H9 (cell line): ENCODE measurements around the gene RAD51C. TPM values are rescaled to one million over a fixed set of nuclear protein-coding genes. Genes with fewer than 3 reads are reported as not detected.

Experiments
- DNase-seq: peaks from one replicate; pipeline ENCODE4 v3.0.0-alpha.2; 2017
- H2AFZ ChIP-seq: one replicate; pipeline ENCODE4 v1.6.1; 2013; ENCODE audit warnings: mild to moderate bottlenecking, low read length, control low read depth, moderate library complexity
- H2AK5ac ChIP-seq: 2 replicates; pipeline ENCODE4 v1.6.1; 2013; ENCODE audit warnings: low read length, control low read depth, mixed read lengths; ENCODE audit not compliant: insufficient read length
- H2BK120ac ChIP-seq: one replicate; pipeline ENCODE4 v1.6.1; 2013; ENCODE audit warnings: low read depth, mild to moderate bottlenecking, low read length, control low read depth, inconsistent platforms; ENCODE audit not compliant: poor library complexity, severe bottlenecking
- H2BK12ac ChIP-seq: 2 replicates; pipeline ENCODE4 v1.6.1; 2013; ENCODE audit warnings: low read length, control low read depth, mixed read lengths, low read depth; ENCODE audit not compliant: insufficient read length
- H2BK15ac ChIP-seq: 2 replicates; pipeline ENCODE4 v1.6.1; 2013; ENCODE audit warnings: low read depth, low read length, control low read depth
- H2BK20ac ChIP-seq: one replicate; pipeline ENCODE4 v1.6.1; 2013; ENCODE audit warnings: low read depth, mild to moderate bottlenecking, low read length, control low read depth, inconsistent platforms; ENCODE audit not compliant: poor library complexity, severe bottlenecking
- H2BK5ac ChIP-seq: 2 replicates; pipeline ENCODE4 v1.6.1; 2013; ENCODE audit warnings: low read length, control low read depth, mixed read lengths; ENCODE audit not compliant: insufficient read length
- H3K14ac ChIP-seq: 2 replicates; pipeline ENCODE4 v1.6.1; 2013; ENCODE audit warnings: low read length, control low read depth; ENCODE audit not compliant: insufficient read depth
- H3K18ac ChIP-seq: 2 replicates; pipeline ENCODE4 v1.6.1; 2013; ENCODE audit warnings: low read depth, mild to moderate bottlenecking, mixed read lengths, low read length, control low read depth; ENCODE audit not compliant: insufficient read length
- H3K23ac ChIP-seq: 2 replicates; pipeline ENCODE4 v1.6.1; 2013; ENCODE audit warnings: low read length, control low read depth, mixed read lengths, low read depth; ENCODE audit not compliant: insufficient read length
- H3K23me2 ChIP-seq: 2 replicates; pipeline ENCODE4 v1.6.1; 2013; ENCODE audit warnings: low read depth, mild to moderate bottlenecking, mixed read lengths, low read length, control low read depth; ENCODE audit not compliant: insufficient read length, poor library complexity, severe bottlenecking
- H3K27ac ChIP-seq: 2 replicates; pipeline ENCODE4 v1.5.1; 2013; ENCODE audit warnings: low read length, control low read depth, mixed read lengths, low read depth; ENCODE audit not compliant: insufficient read length
- H3K27me3 ChIP-seq: 2 replicates; pipeline ENCODE4 v1.6.1; 2013; ENCODE audit warnings: low read length, control low read depth, inconsistent platforms; ENCODE audit not compliant: insufficient read depth
- H3K4ac ChIP-seq: 2 replicates; pipeline ENCODE4 v1.6.1; 2013; ENCODE audit warnings: low read depth, mild to moderate bottlenecking, control low read depth, inconsistent platforms, low read length, moderate library complexity
- H3K4me1 ChIP-seq: 2 replicates; pipeline ENCODE4 v1.6.1; 2013; ENCODE audit warnings: low read length, control low read depth, inconsistent platforms; ENCODE audit not compliant: insufficient read depth
- H3K4me2 ChIP-seq: 2 replicates; pipeline ENCODE4 v1.6.1; 2013; ENCODE audit warnings: low read length, control low read depth, mixed read lengths; ENCODE audit not compliant: insufficient read length, insufficient read depth
- H3K56ac ChIP-seq: 2 replicates; pipeline ENCODE4 v1.6.1; 2013; ENCODE audit warnings: low read depth, mild to moderate bottlenecking, mixed read lengths, low read length, control low read depth; ENCODE audit not compliant: insufficient read length
- H3K79me1 ChIP-seq: 2 replicates; pipeline ENCODE4 v1.6.1; 2013; ENCODE audit warnings: low read depth, mild to moderate bottlenecking, moderate library complexity, low read length, control low read depth, inconsistent platforms; ENCODE audit not compliant: insufficient read depth, poor library complexity, severe bottlenecking
- H3K79me2 ChIP-seq: 2 replicates; pipeline ENCODE4 v1.6.1; 2013; ENCODE audit warnings: low read length, control low read depth, inconsistent platforms; ENCODE audit not compliant: insufficient read depth
- H3K9ac ChIP-seq: 2 replicates; pipeline ENCODE4 v1.6.1; 2013; ENCODE audit warnings: low read length, control low read depth, mixed read lengths; ENCODE audit not compliant: insufficient read length; ENCODE audit errors: extremely low read depth
- H3K9me3 ChIP-seq: one replicate; pipeline ENCODE4 v1.6.1; 2013; ENCODE audit warnings: low read depth, low read length, inconsistent platforms; ENCODE audit not compliant: control insufficient read depth
- H3T11ph ChIP-seq: one replicate; pipeline ENCODE4 v1.6.1; 2013; ENCODE audit warnings: mild to moderate bottlenecking, low read length, control low read depth, inconsistent platforms
- H4K20me1 ChIP-seq: one replicate; pipeline ENCODE4 v1.6.1; 2013; ENCODE audit not compliant: control insufficient read depth, insufficient read length, insufficient read depth
- H4K5ac ChIP-seq: 2 replicates; pipeline ENCODE4 v1.6.1; 2013; ENCODE audit warnings: low read depth, mild to moderate bottlenecking, mixed read lengths, low read length, control low read depth; ENCODE audit not compliant: insufficient read length
- H4K8ac ChIP-seq: replicated peaks from 2 replicates; pipeline ENCODE4 v1.6.1; 2013; ENCODE audit warnings: low read length, control low read depth, mixed read lengths, low read depth; ENCODE audit not compliant: insufficient read length
- H4K91ac ChIP-seq: 2 replicates; pipeline ENCODE4 v1.6.1; 2013; ENCODE audit warnings: low read depth, mild to moderate bottlenecking, moderate library complexity, mixed read lengths, low read length, control low read depth; ENCODE audit not compliant: insufficient read length
- H3K27ac Mint-ChIP-seq, 3 experiments: 2 replicates in 2 of 3; 3 replicates in 1 of 3; pipeline ENCODE4 v1.8.0; 2020 to 2021; ENCODE audit warnings: mixed read lengths in 3 of 3, mild to moderate bottlenecking in 1 of 3, moderate library complexity in 1 of 3
- H3K27me3 Mint-ChIP-seq: 2 replicates; pipeline ENCODE4 v1.8.0; 2021; ENCODE audit warnings: low read depth, mild to moderate bottlenecking, moderate library complexity, mixed read lengths
- H3K36me3 Mint-ChIP-seq, 3 experiments: 2 replicates in 2 of 3; 3 replicates in 1 of 3; pipeline ENCODE4 v1.8.0; 2020 to 2021; ENCODE audit warnings: low read depth in 3 of 3, mixed read lengths in 3 of 3; ENCODE audit not compliant: insufficient read depth in 1 of 3
- H3K4me1 Mint-ChIP-seq, 2 experiments: 2 replicates each; pipeline ENCODE4 v1.8.0; 2020; ENCODE audit warnings: mixed read lengths in 2 of 2
- H3K4me3 Mint-ChIP-seq, 2 experiments: 2 replicates in 1 of 2; 3 replicates in 1 of 2; pipeline ENCODE4 v1.8.0; 2020 to 2021; ENCODE audit warnings: mild to moderate bottlenecking in 2 of 2, mixed read lengths in 2 of 2, moderate library complexity in 1 of 2
- H3K9me3 Mint-ChIP-seq, 2 experiments: 2 replicates in 1 of 2; 3 replicates in 1 of 2; pipeline ENCODE4 v1.8.0; 2020; ENCODE audit warnings: mild to moderate bottlenecking in 2 of 2, mixed read lengths in 2 of 2, moderate library complexity in 1 of 2
- WGBS: extraction: QIAGEN DNeasy Blood & Tissue Kit; methylation state at CpG from one replicate; pipeline ENCODE4 v1.1.7; 2013; ENCODE audit warnings: missing lambda C conversion rate, low lambda C conversion rate, mixed read lengths; ENCODE audit not compliant: insufficient read length; ENCODE audit errors: extremely low coverage; 5-methylcytosine and 5-hydroxymethylcytosine counted together
- total RNA-seq: library from RNA; stranded (reverse); gene quantifications from 2 replicates; pipeline ENCODE4 v1.2.1, GENCODE V29; 2021
- TF ChIP-seq, protein P1 (sequence below): fragments of 200-600 bp; sonication (generic); conservative IDR thresholded peaks from 3 replicates; pipeline ENCODE4 v1.8.0; 2021; ENCODE audit warnings: antibody characterized with exemption, mild to moderate bottlenecking

The RAD51C gene
- total RNA-seq, 1 experiment from 2014 or later, result 11.3 TPM

DNA sequence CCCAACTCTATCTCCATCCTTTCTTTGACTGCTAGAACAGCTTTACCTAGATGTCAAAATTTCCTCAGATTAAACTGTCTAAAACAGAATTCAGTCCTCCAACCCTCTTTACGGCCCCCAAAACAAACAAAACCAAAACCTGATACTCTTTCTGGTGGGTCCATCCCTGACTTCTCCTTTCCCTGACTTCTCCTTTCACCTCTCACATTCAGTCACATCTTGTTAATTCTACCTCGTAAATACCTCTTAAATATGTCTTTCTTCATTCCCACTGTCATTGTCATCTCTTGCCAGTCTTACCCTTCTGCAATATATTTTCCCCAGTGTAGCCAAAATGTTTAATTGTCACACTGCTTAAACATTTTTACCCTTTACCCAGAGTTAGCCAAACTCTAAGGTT is 67.8 kb downstream of the RAD51C start:
- Histone ChIP-seq H3K18ac (no peak overlapping the region), H2AK5ac (no peak overlapping the region), H2BK20ac (no peak overlapping the region), H4K5ac (no peak overlapping the region), H4K91ac (no peak overlapping the region), H3K27ac (no peak overlapping the region), H3K4me2 (no peak overlapping the region), H3K27me3 (no peaks in the 10 kb centered on the region), H2BK120ac (no peak overlapping the region), H2BK5ac (no peak overlapping the region), H3K23me2 (peaks cover 7% of the 10 kb centered on the region), H4K20me1 (no peaks in the 10 kb centered on the region), H2AFZ (no peak overlapping the region), H3K4me1 (no peaks in the 10 kb centered on the region; the same call in 1 of the 2 replicates), H3K4ac (no peak overlapping the region), H3K9me3 (no peaks in the 10 kb centered on the region), H2BK12ac (no peak overlapping the region), H3K79me2 (no peaks in the 10 kb centered on the region), H3K14ac (no peak overlapping the region), H2BK15ac (no peak overlapping the region), H3K56ac (no peak overlapping the region), H3K9ac (no peak overlapping the region), H3K23ac (no peak overlapping the region), H4K8ac (no peak overlapping the region), H3T11ph (no peak overlapping the region), H3K79me1 (peaks cover 4% of the 10 kb centered on the region)
- H3K4me1 Mint-ChIP-seq, result peaks cover 10 to 11% of the 10 kb centered on the region in 2 experiments
- H3K36me3 Mint-ChIP-seq, result no peaks in the 10 kb centered on the region; a peak in 1 of 7 replicates
- TF ChIP-seq, protein P1, sequence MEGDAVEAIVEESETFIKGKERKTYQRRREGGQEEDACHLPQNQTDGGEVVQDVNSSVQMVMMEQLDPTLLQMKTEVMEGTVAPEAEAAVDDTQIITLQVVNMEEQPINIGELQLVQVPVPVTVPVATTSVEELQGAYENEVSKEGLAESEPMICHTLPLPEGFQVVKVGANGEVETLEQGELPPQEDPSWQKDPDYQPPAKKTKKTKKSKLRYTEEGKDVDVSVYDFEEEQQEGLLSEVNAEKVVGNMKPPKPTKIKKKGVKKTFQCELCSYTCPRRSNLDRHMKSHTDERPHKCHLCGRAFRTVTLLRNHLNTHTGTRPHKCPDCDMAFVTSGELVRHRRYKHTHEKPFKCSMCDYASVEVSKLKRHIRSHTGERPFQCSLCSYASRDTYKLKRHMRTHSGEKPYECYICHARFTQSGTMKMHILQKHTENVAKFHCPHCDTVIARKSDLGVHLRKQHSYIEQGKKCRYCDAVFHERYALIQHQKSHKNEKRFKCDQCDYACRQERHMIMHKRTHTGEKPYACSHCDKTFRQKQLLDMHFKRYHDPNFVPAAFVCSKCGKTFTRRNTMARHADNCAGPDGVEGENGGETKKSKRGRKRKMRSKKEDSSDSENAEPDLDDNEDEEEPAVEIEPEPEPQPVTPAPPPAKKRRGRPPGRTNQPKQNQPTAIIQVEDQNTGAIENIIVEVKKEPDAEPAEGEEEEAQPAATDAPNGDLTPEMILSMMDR, result no peak
- H3K4me3 Mint-ChIP-seq, result no peak overlapping the region
- H3K27me3 Mint-ChIP-seq, result peaks cover 18% of the 10 kb centered on the region
- WGBS, result 100% methylated on average over 1 of the region's 2 CpGs
- H3K27ac Mint-ChIP-seq, result no peak overlapping the region
- no peak for DNase-seq
- no peaks in the 10 kb centered on the region for H3K9me3 Mint-ChIP-seq
